MM.1S (cell line): ENCODE measurements around the gene MIPOL1.

ENCODE experiments used
- DNase-seq: peaks from one replicate; pipeline ENCODE4 v3.0.0-alpha.2; 2015
- H2AFZ ChIP-seq: fragments of 300-600 bp; sonication (generic); 2 replicates; pipeline ENCODE4 v1.6.0; 2016; ENCODE audit warnings: antibody characterized with exemption, low read length
- H3F3A ChIP-seq: fragments of 300-600 bp; sonication (generic); 2 replicates; pipeline ENCODE4 v1.6.1; 2016; ENCODE audit warnings: mild to moderate bottlenecking, antibody characterized with exemption, low read length, moderate library complexity, mixed read lengths; ENCODE audit not compliant: insufficient read depth
- H3K27ac ChIP-seq: fragments of 300-600 bp; sonication (generic); 2 replicates; pipeline ENCODE4 v1.5.1; 2016; ENCODE audit warnings: mild to moderate bottlenecking, low read length
- H3K27me3 ChIP-seq: fragments of 300-600 bp; sonication (generic); replicated peaks from 2 replicates; pipeline ENCODE4 v1.6.0; 2016; ENCODE audit warnings: low read length; ENCODE audit not compliant: insufficient read depth
- H3K36me3 ChIP-seq: fragments of 300-600 bp; sonication (generic); replicated peaks from 2 replicates; pipeline ENCODE4 v1.6.1; 2016; ENCODE audit warnings: mild to moderate bottlenecking, low read length, mixed read lengths; ENCODE audit not compliant: insufficient read depth
- H3K4me1 ChIP-seq: fragments of 300-600 bp; sonication (generic); 2 replicates; pipeline ENCODE4 v1.6.1; 2016; ENCODE audit warnings: low read length, mixed read lengths
- H3K4me2 ChIP-seq: fragments of 300-600 bp; sonication (generic); 2 replicates; pipeline ENCODE4 v1.6.0; 2016; ENCODE audit warnings: low read depth, low read length
- H3K4me3 ChIP-seq: fragments of 300-600 bp; sonication (generic); 2 replicates; pipeline ENCODE4 v1.5.1; 2016; ENCODE audit warnings: low read length, mixed read lengths
- H3K79me2 ChIP-seq: fragments of 300-600 bp; sonication (generic); 2 replicates; pipeline ENCODE4 v1.6.1; 2016; ENCODE audit warnings: mixed run types, low read length, mixed read lengths
- H3K9ac ChIP-seq: fragments of 300-600 bp; sonication (generic); 2 replicates; pipeline ENCODE4 v1.6.1; 2016; ENCODE audit warnings: low read length, mixed read lengths
- H3K9me2 ChIP-seq: fragments of 300-600 bp; sonication (generic); replicated peaks from 2 replicates; pipeline ENCODE4 v1.6.1; 2016; ENCODE audit warnings: mild to moderate bottlenecking, low read length, mixed read lengths; ENCODE audit not compliant: insufficient read depth
- H3K9me3 ChIP-seq: fragments of 300-600 bp; sonication (generic); replicated peaks from 2 replicates; pipeline ENCODE4 v1.6.1; 2016; ENCODE audit warnings: mild to moderate bottlenecking, low read length, mixed read lengths; ENCODE audit not compliant: insufficient read depth
- H4K20me1 ChIP-seq: fragments of 300-600 bp; sonication (generic); 2 replicates; pipeline ENCODE4 v1.6.1; 2016; ENCODE audit warnings: mild to moderate bottlenecking, low read length, moderate library complexity, mixed read lengths; ENCODE audit not compliant: insufficient read depth
- EZH2 ChIP-seq: fragments of 300-600 bp; sonication (generic); optimal IDR thresholded peaks from 2 replicates; pipeline ENCODE3; 2017; ENCODE audit warnings: low read depth, mild to moderate bottlenecking, antibody characterized with exemption, low read length, mixed read lengths
- EZH2phosphoT487 ChIP-seq: fragments of 300-600 bp; sonication (generic); IDR thresholded peaks from 2 replicates; pipeline ENCODE4 v1.6.1; 2018; ENCODE audit warnings: antibody characterized with exemption, low read length
- TF ChIP-seq, protein P1 (sequence below): fragments of 300-600 bp; sonication (generic); IDR thresholded peaks from 2 replicates; pipeline ENCODE4 v1.5.1; 2016; ENCODE audit warnings: antibody characterized with exemption, low read length, mixed read lengths

Gene MIPOL1

DNA sequence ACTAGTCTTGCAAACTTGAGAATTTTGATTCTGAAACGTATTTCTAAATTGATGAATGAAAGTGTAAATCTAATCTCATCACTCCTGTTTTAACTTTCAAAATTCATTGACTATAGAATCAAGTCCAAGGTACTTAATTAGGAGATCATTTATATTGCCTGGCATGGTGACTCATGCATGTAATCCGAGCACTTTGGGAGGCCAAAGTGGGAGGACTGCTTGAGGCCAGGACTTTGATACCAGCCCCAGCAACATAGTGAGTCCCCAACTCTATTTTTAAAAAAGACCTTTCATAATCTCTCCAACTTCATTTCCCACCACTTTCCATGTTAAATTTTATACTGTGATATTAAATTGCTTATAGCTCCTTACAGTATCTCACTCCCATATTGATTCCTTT lies 3.0 kb upstream of the MIPOL1 start:
- Histone ChIP-seq H3K27ac (no peak overlapping the region), H3K9ac (no peak overlapping the region), H2AFZ (no peak overlapping the region), H3K4me2 (no peak overlapping the region), H4K20me1 (no peaks in the 10 kb centered on the region), H3K9me3 (no peaks in the 10 kb centered on the region), H3K36me3 (no peaks in the 10 kb centered on the region), H3F3A (no peaks in the 10 kb centered on the region), H3K79me2 (no peaks in the 10 kb centered on the region), H3K27me3 (no peaks in the 10 kb centered on the region), H3K9me2 (no peaks in the 10 kb centered on the region), H3K4me1 (no peaks in the 10 kb centered on the region), H3K4me3 (no peak overlapping the region)
- DNase-seq = no peak
- TF ChIP-seq EZH2phosphoT487 = no peak
- TF ChIP-seq, protein P1, sequence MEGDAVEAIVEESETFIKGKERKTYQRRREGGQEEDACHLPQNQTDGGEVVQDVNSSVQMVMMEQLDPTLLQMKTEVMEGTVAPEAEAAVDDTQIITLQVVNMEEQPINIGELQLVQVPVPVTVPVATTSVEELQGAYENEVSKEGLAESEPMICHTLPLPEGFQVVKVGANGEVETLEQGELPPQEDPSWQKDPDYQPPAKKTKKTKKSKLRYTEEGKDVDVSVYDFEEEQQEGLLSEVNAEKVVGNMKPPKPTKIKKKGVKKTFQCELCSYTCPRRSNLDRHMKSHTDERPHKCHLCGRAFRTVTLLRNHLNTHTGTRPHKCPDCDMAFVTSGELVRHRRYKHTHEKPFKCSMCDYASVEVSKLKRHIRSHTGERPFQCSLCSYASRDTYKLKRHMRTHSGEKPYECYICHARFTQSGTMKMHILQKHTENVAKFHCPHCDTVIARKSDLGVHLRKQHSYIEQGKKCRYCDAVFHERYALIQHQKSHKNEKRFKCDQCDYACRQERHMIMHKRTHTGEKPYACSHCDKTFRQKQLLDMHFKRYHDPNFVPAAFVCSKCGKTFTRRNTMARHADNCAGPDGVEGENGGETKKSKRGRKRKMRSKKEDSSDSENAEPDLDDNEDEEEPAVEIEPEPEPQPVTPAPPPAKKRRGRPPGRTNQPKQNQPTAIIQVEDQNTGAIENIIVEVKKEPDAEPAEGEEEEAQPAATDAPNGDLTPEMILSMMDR = no peak
- no peak for TF ChIP-seq EZH2

DNA sequence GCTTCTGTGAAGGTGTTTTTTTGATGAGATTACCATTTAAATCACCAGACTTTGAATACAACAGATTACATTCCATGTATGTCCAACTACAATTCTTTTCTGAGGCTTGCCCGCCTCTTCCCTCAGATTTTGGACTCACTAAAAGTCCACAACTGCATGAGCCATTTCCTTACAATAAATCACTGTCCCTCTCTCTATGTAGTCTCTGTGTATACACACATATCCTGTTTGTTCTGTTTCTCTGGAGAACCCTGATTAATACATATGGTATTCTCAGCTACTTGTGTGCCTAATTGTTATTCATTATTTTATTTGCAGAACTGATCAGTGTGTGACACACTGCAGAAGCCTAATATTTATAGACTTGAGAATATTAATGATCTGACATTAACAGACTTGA lies 2.4 kb upstream of the MIPOL1 start:
- Histone ChIP-seq H3F3A (no peaks in the 10 kb centered on the region), H3K79me2 (no peaks in the 10 kb centered on the region), H2AFZ (no peak overlapping the region), H3K4me2 (no peak overlapping the region), H3K36me3 (no peaks in the 10 kb centered on the region), H3K4me3 (no peak overlapping the region), H4K20me1 (no peaks in the 10 kb centered on the region), H3K9ac (no peak overlapping the region), H3K9me3 (no peaks in the 10 kb centered on the region), H3K9me2 (no peaks in the 10 kb centered on the region), H3K27ac (no peak overlapping the region), H3K27me3 (no peaks in the 10 kb centered on the region), H3K4me1 (no peaks in the 10 kb centered on the region)
- DNase-seq = no peak
- no peak for TF ChIP-seq EZH2phosphoT487
- no peak for TF ChIP-seq EZH2
- TF ChIP-seq, protein P1 = no peak

DNA sequence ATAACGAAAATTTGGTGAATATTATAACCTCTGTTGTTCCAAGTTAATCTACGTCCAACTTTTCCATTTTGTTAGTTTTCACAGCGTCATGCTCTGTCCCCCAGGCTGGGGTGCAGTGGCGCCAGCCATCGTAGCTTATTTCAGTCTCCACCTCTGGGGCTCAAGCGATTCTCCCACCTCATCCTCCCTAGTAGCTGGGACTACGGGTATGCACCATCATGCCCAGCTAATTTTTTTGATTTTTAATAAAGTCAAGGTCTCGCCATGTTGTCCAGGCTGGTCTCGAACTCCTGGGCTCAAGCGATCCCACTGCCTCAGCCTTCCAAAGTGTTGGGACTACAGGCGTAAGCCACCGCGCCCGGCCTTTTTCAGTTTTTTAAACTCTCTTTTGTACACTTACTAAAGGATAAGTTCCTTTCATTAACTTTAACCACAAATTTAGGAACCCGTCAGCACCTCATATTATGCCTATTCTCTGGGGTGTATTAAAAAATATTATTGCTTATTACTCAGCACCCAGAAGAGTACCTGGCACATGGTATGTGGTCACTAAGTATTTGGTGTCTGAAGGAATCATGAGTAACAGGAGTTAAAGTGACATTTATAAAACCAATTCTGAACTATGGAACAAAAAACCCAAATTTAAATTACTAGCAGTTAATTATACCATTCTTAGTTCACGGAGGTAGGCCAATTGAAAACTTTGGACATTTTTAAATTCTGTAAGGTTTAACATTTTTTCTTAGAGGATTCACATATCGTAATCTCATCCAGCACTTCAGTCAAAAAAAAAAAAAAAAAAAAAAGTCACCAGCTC lies 925 bp upstream of the MIPOL1 start:
- Histone ChIP-seq H3K9ac (no peak overlapping the region), H3K4me3 (no peak overlapping the region), H3K27ac (no peak overlapping the region), H3F3A (no peaks in the 10 kb centered on the region), H3K4me1 (no peaks in the 10 kb centered on the region), H2AFZ (no peak overlapping the region), H3K4me2 (no peak overlapping the region), H3K9me3 (no peaks in the 10 kb centered on the region), H3K27me3 (no peaks in the 10 kb centered on the region), H4K20me1 (no peaks in the 10 kb centered on the region), H3K36me3 (no peaks in the 10 kb centered on the region), H3K79me2 (no peaks in the 10 kb centered on the region), H3K9me2 (no peaks in the 10 kb centered on the region)
- DNase-seq = no peak
- TF ChIP-seq EZH2 (no peak), EZH2phosphoT487 (no peak)
- TF ChIP-seq, protein P1 = no peak
